HG02840 (cell line): ENCODE data around the gene PHACTR3.

ENCODE experiments used
- ATAC-seq: cut with Tn5 transposase; IDR thresholded peaks from one replicate; pipeline ENCODE4 v1.9.1; 2021; ENCODE audit warnings: mild to moderate bottlenecking, moderate library complexity, moderate number of reproducible peaks; ENCODE audit not compliant: unreplicated experiment, low FRiP score

PHACTR3 gene

GRCh38 chr20:59770851-59771250, 166.5 kb downstream of the PHACTR3 start:
- ATAC-seq, result no peak

GRCh38 chr20:59771506-59772372, 167.4 kb downstream of the PHACTR3 start:
- no peak for ATAC-seq

GRCh38 chr20:59772373-59772705, 168.0 kb downstream of the PHACTR3 start:
- ATAC-seq, result no peak

- ATAC-seq, result no peak
Observed at GRCh38 chr20:59772931-59773913, 168.9 kb downstream of the PHACTR3 start.

GRCh38 chr20:59774204-59774641, 169.9 kb downstream of the PHACTR3 start:
- no peak for ATAC-seq

- no peak for ATAC-seq
Observed at GRCh38 chr20:59774921-59775686, 170.8 kb downstream of the PHACTR3 start.

- ATAC-seq, result no peak
Observed at GRCh38 chr20:59775687-59776055, 171.3 kb downstream of the PHACTR3 start.

- ATAC-seq, result no peak
Observed at GRCh38 chr20:59776059-59776603, 171.8 kb downstream of the PHACTR3 start.

- no peak for ATAC-seq
Observed at GRCh38 chr20:59776626-59777330, 172.4 kb downstream of the PHACTR3 start.

GRCh38 chr20:59777331-59777725, 173.0 kb downstream of the PHACTR3 start:
- ATAC-seq, result no peak

GRCh38 chr20:59777814-59778575, 173.7 kb downstream of the PHACTR3 start:
- no peak for ATAC-seq

GRCh38 chr20:59778615-59779200, 174.4 kb downstream of the PHACTR3 start:
- ATAC-seq, result no peak

- no peak for ATAC-seq
Observed at GRCh38 chr20:59779656-59780380, 175.5 kb downstream of the PHACTR3 start.

GRCh38 chr20:59780494-59781185, 176.3 kb downstream of the PHACTR3 start:
- no peak for ATAC-seq

- no peak for ATAC-seq
Observed at GRCh38 chr20:59781226-59781625, 176.9 kb downstream of the PHACTR3 start.

- no peak for ATAC-seq
Observed at GRCh38 chr20:59782986-59783640, 178.8 kb downstream of the PHACTR3 start.

- no peak for ATAC-seq
Observed at GRCh38 chr20:59783641-59784010, 179.3 kb downstream of the PHACTR3 start.
